SK-N-SH treated with all-trans-retinoic acid at 6 μM for 48 hours (cell line): ENCODE data around the gene NOX5.

ENCODE experiments used
- ATAC-seq: fragments of 200-7000 bp; cut with Tn5 transposase; 3 replicates; pipeline ENCODE4 v1.9.1; 2020; ENCODE audit warnings: mild to moderate bottlenecking, moderate library complexity
- ARNTL ChIP-seq: fragments of 450-650 bp; formaldehyde crosslinking; IDR thresholded peaks from 2 replicates; pipeline ENCODE4 v1.5.0; 2020; ENCODE audit warnings: low read depth, mild to moderate bottlenecking, moderate library complexity, borderline replicate concordance
- BACH2 ChIP-seq: fragments of 250-450 bp; sonication (Bioruptor Pico); IDR thresholded peaks from 2 replicates; pipeline ENCODE4 v1.9.0; 2021; ENCODE audit warnings: mild to moderate bottlenecking, borderline replicate concordance
- CSDC2 ChIP-seq: fragments of 250-450 bp; sonication (Bioruptor Pico); IDR thresholded peaks from 2 replicates; pipeline ENCODE4 v1.5.0; 2020; ENCODE audit warnings: mild to moderate bottlenecking, moderate library complexity
- ESRRG ChIP-seq: fragments of 250-450 bp; sonication (Bioruptor Pico); IDR thresholded peaks from 2 replicates; pipeline ENCODE4 v1.6.1; 2021; ENCODE audit warnings: mild to moderate bottlenecking
- GLIS3 ChIP-seq: fragments of 250-450 bp; sonication (Bioruptor Pico); IDR thresholded peaks from 2 replicates; pipeline ENCODE4 v1.5.0; 2020; ENCODE audit warnings: mild to moderate bottlenecking, moderate library complexity
- ISL1 ChIP-seq: fragments of 250-450 bp; sonication (Bioruptor Pico); IDR thresholded peaks from 2 replicates; pipeline ENCODE4 v2.1.2; 2022; ENCODE audit warnings: mild to moderate bottlenecking, moderate library complexity
- OSR1 ChIP-seq: fragments of 250-450 bp; sonication (Bioruptor Pico); IDR thresholded peaks from 2 replicates; pipeline ENCODE4 v1.8.0; 2022; ENCODE audit warnings: moderate library complexity, mild to moderate bottlenecking, inconsistent platforms
- PPARA ChIP-seq: fragments of 250-450 bp; sonication (Bioruptor Pico); IDR thresholded peaks from 2 replicates; pipeline ENCODE4 v1.5.0; 2020; ENCODE audit warnings: mild to moderate bottlenecking, borderline replicate concordance
- SNAI2 ChIP-seq: fragments of 250-450 bp; sonication (Bioruptor Pico); IDR thresholded peaks from 2 replicates; pipeline ENCODE4 v1.5.0; 2020; ENCODE audit warnings: mild to moderate bottlenecking, moderate library complexity
- TCF4 ChIP-seq: fragments of 250-450 bp; sonication (Bioruptor Pico); IDR thresholded peaks from 2 replicates; pipeline ENCODE4 v1.8.0; 2021; ENCODE audit warnings: mild to moderate bottlenecking, moderate library complexity, borderline replicate concordance
- TOX ChIP-seq: fragments of 250-450 bp; sonication (Bioruptor Pico); IDR thresholded peaks from 2 replicates; pipeline ENCODE4 v1.8.0; 2021; ENCODE audit warnings: mild to moderate bottlenecking, moderate library complexity, borderline replicate concordance
- ZC3H10 ChIP-seq: fragments of 250-450 bp; sonication (Bioruptor Pico); IDR thresholded peaks from 2 replicates; pipeline ENCODE4 v1.5.1; 2021; ENCODE audit warnings: mild to moderate bottlenecking, moderate library complexity
- ZFP3 ChIP-seq: fragments of 250-450 bp; sonication (Bioruptor Pico); IDR thresholded peaks from 2 replicates; pipeline ENCODE4 v1.5.0; 2020; ENCODE audit warnings: mild to moderate bottlenecking, moderate library complexity
- ZFP30 ChIP-seq: fragments of 450-650 bp; formaldehyde crosslinking; IDR thresholded peaks from 2 replicates; pipeline ENCODE4 v1.5.0; 2022; ENCODE audit warnings: mild to moderate bottlenecking, moderate library complexity
- ZNF565 ChIP-seq: fragments of 450-650 bp; formaldehyde crosslinking; conservative IDR thresholded peaks from 2 replicates; pipeline ENCODE4 v1.5.0; 2020; ENCODE audit warnings: low read depth, mild to moderate bottlenecking, moderate library complexity
- ZNF70 ChIP-seq: fragments of 450-650 bp; formaldehyde crosslinking; IDR thresholded peaks from 2 replicates; pipeline ENCODE4 v1.5.0; 2020; ENCODE audit warnings: mild to moderate bottlenecking, moderate library complexity
- ZNF8 ChIP-seq: fragments of 450-650 bp; formaldehyde crosslinking; IDR thresholded peaks from 2 replicates; pipeline ENCODE4 v1.5.0; 2020; ENCODE audit warnings: mild to moderate bottlenecking, moderate library complexity
- TF ChIP-seq, protein P1 (sequence below): fragments of 250-450 bp; sonication (Bioruptor Pico); IDR thresholded peaks from 2 replicates; pipeline ENCODE4 v1.5.0; 2020; ENCODE audit warnings: mild to moderate bottlenecking, moderate library complexity
- TF ChIP-seq, protein P2 (sequence below): fragments of 250-450 bp; sonication (Bioruptor Pico); IDR thresholded peaks from 2 replicates; pipeline ENCODE4 v1.8.0; 2021; ENCODE audit warnings: low read depth, mild to moderate bottlenecking, moderate library complexity, borderline replicate concordance
- TF ChIP-seq, protein P3 (sequence below): fragments of 250-450 bp; sonication (Bioruptor Pico); IDR thresholded peaks from 2 replicates; pipeline ENCODE4 v1.8.0; 2020; ENCODE audit warnings: mild to moderate bottlenecking, moderate library complexity, borderline replicate concordance
- TF ChIP-seq, protein P4 (sequence below): fragments of 250-450 bp; sonication (Bioruptor Pico); IDR thresholded peaks from 2 replicates; pipeline ENCODE4 v1.5.1; 2020; ENCODE audit warnings: low read depth, mild to moderate bottlenecking, moderate library complexity
- TF ChIP-seq, protein P5 (sequence below): fragments of 250-450 bp; sonication (Bioruptor Pico); IDR thresholded peaks from 2 replicates; pipeline ENCODE4 v1.5.1; 2021; ENCODE audit warnings: mild to moderate bottlenecking, moderate library complexity

NOX5 gene

DNA sequence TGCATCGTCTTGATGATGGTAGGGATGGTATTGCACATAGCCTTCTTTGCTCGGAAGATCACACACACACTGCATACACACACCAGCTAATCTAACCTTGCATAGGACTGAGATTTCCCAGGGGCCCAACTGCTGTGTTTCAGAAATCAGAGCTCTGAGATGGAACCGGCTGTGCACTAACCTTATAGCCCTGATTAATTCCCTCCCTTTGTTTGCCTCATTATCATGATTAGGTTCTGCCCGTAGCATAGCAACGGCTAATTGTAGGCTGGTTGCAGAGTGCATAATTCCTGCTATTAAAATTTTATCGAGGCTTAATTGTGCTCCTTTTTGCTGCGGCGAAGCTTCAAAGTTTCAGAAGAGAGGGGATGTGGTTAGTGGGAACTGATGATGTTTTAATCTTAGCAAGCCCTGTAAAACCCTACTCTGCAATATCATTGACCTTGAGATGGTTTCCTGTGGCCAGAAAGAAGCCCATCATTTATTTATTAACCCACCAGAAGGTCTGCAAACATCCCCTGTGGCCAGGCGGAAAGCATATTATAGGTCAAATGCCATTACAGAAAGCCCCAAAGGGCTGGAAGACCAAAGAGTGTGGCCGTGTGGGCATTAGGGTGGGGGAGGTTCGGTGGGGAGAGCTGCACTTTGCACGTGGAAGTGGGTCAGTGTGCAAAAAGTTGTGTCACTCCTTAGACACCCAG is 89.7 kb downstream of the NOX5 start:
- ATAC-seq: no peak
- TF ChIP-seq ZNF565 (CRISPR knock-in tag) (no peak), BACH2 (CRISPR knock-in tag) (no peak), ESRRG (CRISPR knock-in tag) (no peak), CSDC2 (no peak), TOX (CRISPR knock-in tag) (no peak), OSR1 (CRISPR knock-in tag) (no peak), ZFP3 (CRISPR knock-in tag) (no peak), ARNTL (CRISPR knock-in tag) (no peak)
- TF ChIP-seq, protein P1, sequence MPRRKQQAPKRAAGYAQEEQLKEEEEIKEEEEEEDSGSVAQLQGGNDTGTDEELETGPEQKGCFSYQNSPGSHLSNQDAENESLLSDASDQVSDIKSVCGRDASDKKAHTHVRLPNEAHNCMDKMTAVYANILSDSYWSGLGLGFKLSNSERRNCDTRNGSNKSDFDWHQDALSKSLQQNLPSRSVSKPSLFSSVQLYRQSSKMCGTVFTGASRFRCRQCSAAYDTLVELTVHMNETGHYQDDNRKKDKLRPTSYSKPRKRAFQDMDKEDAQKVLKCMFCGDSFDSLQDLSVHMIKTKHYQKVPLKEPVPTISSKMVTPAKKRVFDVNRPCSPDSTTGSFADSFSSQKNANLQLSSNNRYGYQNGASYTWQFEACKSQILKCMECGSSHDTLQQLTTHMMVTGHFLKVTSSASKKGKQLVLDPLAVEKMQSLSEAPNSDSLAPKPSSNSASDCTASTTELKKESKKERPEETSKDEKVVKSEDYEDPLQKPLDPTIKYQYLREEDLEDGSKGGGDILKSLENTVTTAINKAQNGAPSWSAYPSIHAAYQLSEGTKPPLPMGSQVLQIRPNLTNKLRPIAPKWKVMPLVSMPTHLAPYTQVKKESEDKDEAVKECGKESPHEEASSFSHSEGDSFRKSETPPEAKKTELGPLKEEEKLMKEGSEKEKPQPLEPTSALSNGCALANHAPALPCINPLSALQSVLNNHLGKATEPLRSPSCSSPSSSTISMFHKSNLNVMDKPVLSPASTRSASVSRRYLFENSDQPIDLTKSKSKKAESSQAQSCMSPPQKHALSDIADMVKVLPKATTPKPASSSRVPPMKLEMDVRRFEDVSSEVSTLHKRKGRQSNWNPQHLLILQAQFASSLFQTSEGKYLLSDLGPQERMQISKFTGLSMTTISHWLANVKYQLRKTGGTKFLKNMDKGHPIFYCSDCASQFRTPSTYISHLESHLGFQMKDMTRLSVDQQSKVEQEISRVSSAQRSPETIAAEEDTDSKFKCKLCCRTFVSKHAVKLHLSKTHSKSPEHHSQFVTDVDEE (CRISPR knock-in tag): no peak
- TF ChIP-seq, protein P2, sequence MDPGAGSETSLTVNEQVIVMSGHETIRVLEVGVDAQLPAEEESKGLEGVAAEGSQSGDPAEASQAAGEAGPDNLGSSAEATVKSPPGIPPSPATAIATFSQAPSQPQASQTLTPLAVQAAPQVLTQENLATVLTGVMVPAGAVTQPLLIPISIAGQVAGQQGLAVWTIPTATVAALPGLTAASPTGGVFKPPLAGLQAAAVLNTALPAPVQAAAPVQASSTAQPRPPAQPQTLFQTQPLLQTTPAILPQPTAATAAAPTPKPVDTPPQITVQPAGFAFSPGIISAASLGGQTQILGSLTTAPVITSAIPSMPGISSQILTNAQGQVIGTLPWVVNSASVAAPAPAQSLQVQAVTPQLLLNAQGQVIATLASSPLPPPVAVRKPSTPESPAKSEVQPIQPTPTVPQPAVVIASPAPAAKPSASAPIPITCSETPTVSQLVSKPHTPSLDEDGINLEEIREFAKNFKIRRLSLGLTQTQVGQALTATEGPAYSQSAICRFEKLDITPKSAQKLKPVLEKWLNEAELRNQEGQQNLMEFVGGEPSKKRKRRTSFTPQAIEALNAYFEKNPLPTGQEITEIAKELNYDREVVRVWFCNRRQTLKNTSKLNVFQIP (CRISPR knock-in tag): no peak
- TF ChIP-seq, protein P3, sequence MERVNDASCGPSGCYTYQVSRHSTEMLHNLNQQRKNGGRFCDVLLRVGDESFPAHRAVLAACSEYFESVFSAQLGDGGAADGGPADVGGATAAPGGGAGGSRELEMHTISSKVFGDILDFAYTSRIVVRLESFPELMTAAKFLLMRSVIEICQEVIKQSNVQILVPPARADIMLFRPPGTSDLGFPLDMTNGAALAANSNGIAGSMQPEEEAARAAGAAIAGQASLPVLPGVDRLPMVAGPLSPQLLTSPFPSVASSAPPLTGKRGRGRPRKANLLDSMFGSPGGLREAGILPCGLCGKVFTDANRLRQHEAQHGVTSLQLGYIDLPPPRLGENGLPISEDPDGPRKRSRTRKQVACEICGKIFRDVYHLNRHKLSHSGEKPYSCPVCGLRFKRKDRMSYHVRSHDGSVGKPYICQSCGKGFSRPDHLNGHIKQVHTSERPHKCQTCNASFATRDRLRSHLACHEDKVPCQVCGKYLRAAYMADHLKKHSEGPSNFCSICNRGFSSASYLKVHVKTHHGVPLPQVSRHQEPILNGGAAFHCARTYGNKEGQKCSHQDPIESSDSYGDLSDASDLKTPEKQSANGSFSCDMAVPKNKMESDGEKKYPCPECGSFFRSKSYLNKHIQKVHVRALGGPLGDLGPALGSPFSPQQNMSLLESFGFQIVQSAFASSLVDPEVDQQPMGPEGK: no peak

DNA sequence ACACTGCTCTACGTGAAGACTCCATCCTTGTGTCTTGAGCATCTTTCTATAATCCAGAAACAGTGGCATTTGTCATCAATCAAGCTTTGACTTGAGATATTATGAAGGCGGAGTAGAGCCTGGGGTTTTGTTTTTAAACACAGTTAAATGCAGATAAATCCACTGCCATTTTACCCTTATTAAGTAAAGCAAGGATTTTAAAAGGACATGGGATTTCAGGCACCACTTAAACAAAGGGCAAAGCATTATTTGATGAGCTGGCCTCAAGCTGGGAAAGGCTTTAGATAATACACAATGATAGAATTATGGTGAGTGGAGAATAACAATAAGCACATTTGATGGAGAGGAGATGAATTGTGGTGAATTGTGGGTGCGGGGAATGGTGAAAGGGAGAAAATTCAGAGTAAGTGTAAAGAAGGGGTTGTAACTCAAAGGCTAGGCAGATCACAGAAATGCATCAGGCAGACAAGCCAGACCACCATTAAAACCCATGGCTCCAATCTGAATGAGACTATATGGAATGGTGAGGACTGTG is 91.0 kb downstream of the NOX5 start:
- TF ChIP-seq ZNF70 (no peak), SNAI2 (no peak), ZC3H10 (CRISPR knock-in tag) (no peak), PPARA (CRISPR knock-in tag) (no peak), OSR1 (CRISPR knock-in tag) (no peak), ZFP30 (CRISPR knock-in tag) (no peak), ZFP3 (CRISPR knock-in tag) (no peak), ISL1 (no peak), TCF4 (CRISPR knock-in tag) (no peak), ZNF8 (CRISPR knock-in tag) (no peak), BACH2 (CRISPR knock-in tag) (no peak), TOX (CRISPR knock-in tag) (no peak), GLIS3 (CRISPR knock-in tag) (no peak), ESRRG (CRISPR knock-in tag) (no peak)
- TF ChIP-seq, protein P4, sequence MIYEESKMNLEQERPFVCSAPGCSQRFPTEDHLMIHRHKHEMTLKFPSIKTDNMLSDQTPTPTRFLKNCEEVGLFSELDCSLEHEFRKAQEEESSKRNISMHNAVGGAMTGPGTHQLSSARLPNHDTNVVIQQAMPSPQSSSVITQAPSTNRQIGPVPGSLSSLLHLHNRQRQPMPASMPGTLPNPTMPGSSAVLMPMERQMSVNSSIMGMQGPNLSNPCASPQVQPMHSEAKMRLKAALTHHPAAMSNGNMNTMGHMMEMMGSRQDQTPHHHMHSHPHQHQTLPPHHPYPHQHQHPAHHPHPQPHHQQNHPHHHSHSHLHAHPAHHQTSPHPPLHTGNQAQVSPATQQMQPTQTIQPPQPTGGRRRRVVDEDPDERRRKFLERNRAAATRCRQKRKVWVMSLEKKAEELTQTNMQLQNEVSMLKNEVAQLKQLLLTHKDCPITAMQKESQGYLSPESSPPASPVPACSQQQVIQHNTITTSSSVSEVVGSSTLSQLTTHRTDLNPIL (CRISPR knock-in tag): no peak
- TF ChIP-seq, protein P5, sequence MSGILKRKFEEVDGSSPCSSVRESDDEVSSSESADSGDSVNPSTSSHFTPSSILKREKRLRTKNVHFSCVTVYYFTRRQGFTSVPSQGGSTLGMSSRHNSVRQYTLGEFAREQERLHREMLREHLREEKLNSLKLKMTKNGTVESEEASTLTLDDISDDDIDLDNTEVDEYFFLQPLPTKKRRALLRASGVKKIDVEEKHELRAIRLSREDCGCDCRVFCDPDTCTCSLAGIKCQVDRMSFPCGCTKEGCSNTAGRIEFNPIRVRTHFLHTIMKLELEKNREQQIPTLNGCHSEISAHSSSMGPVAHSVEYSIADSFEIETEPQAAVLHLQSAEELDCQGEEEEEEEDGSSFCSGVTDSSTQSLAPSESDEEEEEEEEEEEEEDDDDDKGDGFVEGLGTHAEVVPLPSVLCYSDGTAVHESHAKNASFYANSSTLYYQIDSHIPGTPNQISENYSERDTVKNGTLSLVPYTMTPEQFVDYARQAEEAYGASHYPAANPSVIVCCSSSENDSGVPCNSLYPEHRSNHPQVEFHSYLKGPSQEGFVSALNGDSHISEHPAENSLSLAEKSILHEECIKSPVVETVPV (CRISPR knock-in tag): no peak
- TF ChIP-seq, protein P3: no peak
- TF ChIP-seq, protein P2 (CRISPR knock-in tag): no peak
- TF ChIP-seq, protein P1 (CRISPR knock-in tag): no peak
- no peak for ATAC-seq
